Measurements from ENCODE around the gene PNKP.

Gene PNKP

DNA sequence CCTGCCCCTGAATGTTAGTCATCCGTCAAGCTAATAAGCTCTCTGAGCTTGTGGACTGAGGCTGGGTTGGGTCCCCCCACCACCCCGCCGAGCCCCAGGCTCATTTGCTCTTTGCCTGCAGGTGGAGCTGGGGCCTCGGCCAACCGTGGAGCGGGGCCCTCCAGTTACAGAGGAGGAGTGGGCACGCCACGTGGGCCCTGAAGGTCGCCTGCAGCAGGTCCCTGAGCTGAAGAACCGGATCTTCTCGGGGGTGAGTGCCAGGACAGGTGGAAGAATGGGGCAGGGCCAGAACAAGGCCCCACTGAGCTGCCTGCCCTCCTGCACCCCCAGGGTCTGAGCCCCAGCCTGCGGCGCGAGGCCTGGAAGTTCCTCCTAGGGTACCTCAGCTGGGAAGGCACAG lies 15.3 kb upstream of the PNKP start:
- Histone ChIP-seq H3K27ac (ENCODE audit: insufficient read depth, low read length, poor library complexity, severe bottlenecking) (no peak overlapping the region), H3K9me3 (ENCODE audit: control insufficient read depth, low read length) (no peaks in the 10 kb centered on the region), H3K4me3 (ENCODE audit: insufficient read depth, low read depth, low read length, poor library complexity, severe bottlenecking) (no peak overlapping the region), H3K36me3 (ENCODE audit: control insufficient read depth, insufficient read depth, low read length) (peaks cover 56% of the 10 kb centered on the region), H3K4me1 (ENCODE audit: control insufficient read depth, insufficient read depth, low read length, poor library complexity, severe bottlenecking) (peaks cover 8% of the 10 kb centered on the region), H3K27me3 (replicated peaks; ENCODE audit: control insufficient read depth, insufficient read depth, low read length, poor library complexity, severe bottlenecking) (no peaks in the 10 kb centered on the region)
- DNase-seq, result no peak

DNA sequence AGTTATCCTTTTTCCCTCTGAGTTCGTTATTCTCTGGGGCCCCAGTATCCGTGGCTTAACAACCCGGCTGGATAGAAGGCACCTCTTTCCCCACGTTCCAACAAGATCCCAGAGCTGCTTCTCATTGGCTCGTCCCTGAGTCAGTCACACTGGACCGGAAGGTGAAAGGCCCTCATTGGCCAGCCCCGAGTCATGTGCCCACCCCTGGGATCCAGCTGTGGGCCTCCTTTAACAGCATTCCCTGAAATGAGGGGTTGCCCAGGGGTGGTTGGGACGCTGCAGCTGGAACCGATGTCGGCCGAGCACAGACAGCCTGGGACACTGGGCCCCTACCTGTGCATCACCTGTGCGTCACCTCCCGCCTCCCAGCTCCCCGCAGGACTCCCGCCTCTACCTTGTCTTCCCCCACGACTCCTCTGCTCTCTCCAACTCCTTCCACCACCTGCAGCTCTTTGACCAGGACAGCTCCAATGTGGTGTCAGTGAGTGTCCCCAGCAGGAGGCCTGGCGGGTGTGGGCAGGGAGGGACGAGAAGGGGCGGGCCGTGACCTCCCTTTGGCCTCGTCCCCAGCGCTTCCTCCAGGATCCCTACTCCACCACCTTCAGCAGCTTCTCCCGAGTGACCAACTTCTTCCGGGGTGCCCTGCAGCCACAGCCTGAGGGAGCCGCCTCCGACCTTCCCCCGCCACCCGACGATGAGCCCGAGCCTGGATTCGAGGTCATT lies 14.5 kb upstream of the PNKP start:
- peaks cover 56% of the 10 kb centered on the region for H3K36me3 ChIP-seq (ENCODE audit: control insufficient read depth, insufficient read depth, low read length)
- peaks cover 8% of the 10 kb centered on the region for H3K4me1 ChIP-seq (ENCODE audit: control insufficient read depth, insufficient read depth, low read length, poor library complexity, severe bottlenecking)
- no peak overlapping the region for H3K27ac ChIP-seq (ENCODE audit: insufficient read depth, low read length, poor library complexity, severe bottlenecking)
- H3K4me3 ChIP-seq (ENCODE audit: insufficient read depth, low read depth, low read length, poor library complexity, severe bottlenecking), result no peak overlapping the region
- H3K9me3 ChIP-seq (ENCODE audit: control insufficient read depth, low read length), result no peaks in the 10 kb centered on the region
- no peak for DNase-seq
- no peaks in the 10 kb centered on the region for H3K27me3 ChIP-seq (replicated peaks; ENCODE audit: control insufficient read depth, insufficient read depth, low read length, poor library complexity, severe bottlenecking)

DNA sequence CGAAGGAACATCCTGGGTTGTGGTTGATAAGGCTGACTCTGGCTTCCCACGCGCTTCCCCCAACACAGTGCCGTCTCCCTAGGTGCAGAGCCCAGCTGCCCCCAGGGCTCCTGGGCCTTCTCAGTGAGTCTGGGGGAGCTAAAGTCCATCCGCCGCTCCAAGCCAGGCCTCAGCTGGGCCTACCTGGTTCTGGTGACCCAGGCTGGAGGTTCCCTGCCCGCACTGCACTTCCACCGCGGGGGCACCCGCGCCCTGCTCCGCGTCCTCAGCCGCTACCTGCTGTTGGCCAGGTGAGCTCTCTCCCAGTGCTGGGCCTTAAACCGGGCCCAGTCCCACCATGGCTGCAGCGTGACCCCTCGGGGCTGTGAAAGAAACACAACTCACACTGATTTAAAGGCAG lies 13.8 kb upstream of the PNKP start:
- H3K4me3 ChIP-seq (ENCODE audit: insufficient read depth, low read depth, low read length, poor library complexity, severe bottlenecking), result no peak overlapping the region
- no peak overlapping the region for H3K27ac ChIP-seq (ENCODE audit: insufficient read depth, low read length, poor library complexity, severe bottlenecking)
- peaks cover 8% of the 10 kb centered on the region for H3K4me1 ChIP-seq (ENCODE audit: control insufficient read depth, insufficient read depth, low read length, poor library complexity, severe bottlenecking)
- peaks cover 56% of the 10 kb centered on the region for H3K36me3 ChIP-seq (ENCODE audit: control insufficient read depth, insufficient read depth, low read length)
- DNase-seq, result no peak
- no peaks in the 10 kb centered on the region for H3K9me3 ChIP-seq (ENCODE audit: control insufficient read depth, low read length)
- H3K27me3 ChIP-seq (replicated peaks; ENCODE audit: control insufficient read depth, insufficient read depth, low read length, poor library complexity, severe bottlenecking), result no peaks in the 10 kb centered on the region

DNA sequence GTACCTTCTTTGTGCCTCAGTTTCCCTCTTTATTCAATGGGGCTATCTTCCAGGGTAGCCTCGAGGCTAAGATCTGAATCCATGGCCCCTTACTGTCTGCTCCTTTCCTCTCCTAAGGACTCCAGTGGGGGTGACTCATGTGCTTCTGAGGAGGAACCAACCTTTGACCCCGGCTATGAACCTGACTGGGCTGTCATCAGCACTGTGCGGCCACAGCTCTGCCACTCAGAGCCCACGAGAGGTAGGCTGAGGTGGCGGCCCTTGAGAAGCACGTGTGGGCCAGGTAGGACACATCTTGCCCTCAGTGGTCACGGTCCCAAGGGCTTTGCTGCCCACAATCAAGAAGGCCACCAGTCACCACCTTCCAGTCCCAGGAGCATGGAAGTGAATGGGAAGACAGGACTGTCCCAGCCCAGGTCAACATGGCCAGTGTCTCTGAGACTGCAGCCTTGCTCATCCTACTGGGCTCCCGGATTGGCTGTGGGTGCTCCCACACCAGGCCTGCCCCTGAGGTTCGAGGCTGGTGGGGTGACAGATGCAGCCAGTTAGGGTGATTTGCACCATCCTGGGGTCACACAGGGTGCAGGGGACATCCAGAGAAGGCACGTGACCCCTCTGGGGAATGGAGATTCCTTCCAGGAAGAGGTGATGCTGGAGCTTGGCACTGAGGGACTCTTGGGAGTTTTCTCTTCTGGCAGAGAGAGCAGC lies 12.9 kb upstream of the PNKP start:
- peaks cover 56% of the 10 kb centered on the region for H3K36me3 ChIP-seq (ENCODE audit: control insufficient read depth, insufficient read depth, low read length)
- no peak for DNase-seq

DNA sequence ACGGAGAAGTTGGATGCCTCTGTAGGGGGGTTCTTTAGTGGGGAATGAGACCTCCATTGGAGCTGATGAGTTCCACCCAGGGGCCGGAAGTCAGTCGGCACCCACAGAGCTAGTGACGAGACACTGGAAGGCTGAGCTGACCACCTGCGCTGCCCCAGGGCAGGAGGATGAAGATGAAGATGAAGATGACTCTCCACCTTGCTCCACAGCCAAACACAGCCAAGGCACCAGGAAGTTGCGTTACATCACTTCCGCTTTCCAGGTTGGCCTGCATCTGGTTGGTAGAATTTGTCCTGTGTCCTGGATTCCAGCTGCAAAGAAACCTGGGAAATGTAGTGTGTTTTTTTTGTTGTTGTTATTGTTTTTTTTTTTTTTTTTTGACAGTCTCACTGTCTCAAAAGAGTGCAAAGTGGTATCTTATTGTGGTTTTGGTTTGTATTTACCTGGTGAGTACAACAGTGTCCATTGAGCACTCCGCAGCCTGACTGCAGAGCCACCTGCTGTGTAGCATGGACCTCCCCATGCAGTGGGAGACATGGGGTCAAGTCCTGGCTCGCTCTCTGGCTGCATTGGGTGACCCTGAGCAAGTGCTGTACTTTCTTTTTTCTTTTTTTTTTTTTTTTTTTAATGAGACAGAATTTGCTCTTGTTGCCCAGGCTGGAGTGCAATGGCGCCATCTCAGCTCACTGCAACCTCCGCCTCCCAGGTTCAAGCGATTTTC lies 12.0 kb upstream of the PNKP start:
- no peak for DNase-seq
- H3K4me3 ChIP-seq (ENCODE audit: insufficient read depth, low read depth, low read length, poor library complexity, severe bottlenecking), result no peak overlapping the region
- peaks cover 11% of the 10 kb centered on the region for H3K4me1 ChIP-seq (ENCODE audit: control insufficient read depth, insufficient read depth, low read length, poor library complexity, severe bottlenecking)
- peaks cover 49% of the 10 kb centered on the region for H3K36me3 ChIP-seq (ENCODE audit: control insufficient read depth, insufficient read depth, low read length)
- H3K27ac ChIP-seq (ENCODE audit: insufficient read depth, low read length, poor library complexity, severe bottlenecking), result no peak overlapping the region
- H3K27me3 ChIP-seq (replicated peaks; ENCODE audit: control insufficient read depth, insufficient read depth, low read length, poor library complexity, severe bottlenecking), result no peaks in the 10 kb centered on the region
- no peaks in the 10 kb centered on the region for H3K9me3 ChIP-seq (ENCODE audit: control insufficient read depth, low read length)

More for the DNA sequence above, 12.9 kb upstream of the PNKP start:
- no peaks in the 10 kb centered on the region for H3K9me3 ChIP-seq (ENCODE audit: control insufficient read depth, low read length)
- H3K4me3 ChIP-seq (ENCODE audit: insufficient read depth, low read depth, low read length, poor library complexity, severe bottlenecking), result no peak overlapping the region
- no peak overlapping the region for H3K27ac ChIP-seq (ENCODE audit: insufficient read depth, low read length, poor library complexity, severe bottlenecking)
- H3K27me3 ChIP-seq (replicated peaks; ENCODE audit: control insufficient read depth, insufficient read depth, low read length, poor library complexity, severe bottlenecking), result no peaks in the 10 kb centered on the region
- peaks cover 11% of the 10 kb centered on the region for H3K4me1 ChIP-seq (ENCODE audit: control insufficient read depth, insufficient read depth, low read length, poor library complexity, severe bottlenecking)

DNA sequence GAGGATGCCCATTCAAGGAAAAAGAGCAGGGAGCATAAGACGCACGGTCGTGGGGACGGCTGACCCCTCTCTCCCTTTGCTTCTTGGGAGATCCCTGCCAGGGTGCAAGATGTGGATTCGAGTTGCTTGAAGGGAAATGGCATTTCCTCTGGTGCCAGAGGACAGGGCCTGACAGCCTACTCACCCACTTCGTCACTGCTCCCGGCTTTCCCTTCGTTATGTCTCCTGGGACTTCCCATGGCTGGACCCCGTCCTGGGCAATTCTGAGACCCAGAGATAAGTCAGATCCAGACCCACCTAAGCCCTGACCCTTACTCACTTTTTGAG lies 11.3 kb upstream of the PNKP start:
- H3K4me1 ChIP-seq (ENCODE audit: control insufficient read depth, insufficient read depth, low read length, poor library complexity, severe bottlenecking), result peaks cover 11% of the 10 kb centered on the region
- H3K4me3 ChIP-seq (ENCODE audit: insufficient read depth, low read depth, low read length, poor library complexity, severe bottlenecking), result no peak overlapping the region
- no peak for DNase-seq
- H3K27me3 ChIP-seq (replicated peaks; ENCODE audit: control insufficient read depth, insufficient read depth, low read length, poor library complexity, severe bottlenecking), result no peaks in the 10 kb centered on the region
- no peaks in the 10 kb centered on the region for H3K9me3 ChIP-seq (ENCODE audit: control insufficient read depth, low read length)
- H3K27ac ChIP-seq (ENCODE audit: insufficient read depth, low read length, poor library complexity, severe bottlenecking), result peak overlapping the region; percentile 98
- peaks cover 42% of the 10 kb centered on the region for H3K36me3 ChIP-seq (ENCODE audit: control insufficient read depth, insufficient read depth, low read length)

DNA sequence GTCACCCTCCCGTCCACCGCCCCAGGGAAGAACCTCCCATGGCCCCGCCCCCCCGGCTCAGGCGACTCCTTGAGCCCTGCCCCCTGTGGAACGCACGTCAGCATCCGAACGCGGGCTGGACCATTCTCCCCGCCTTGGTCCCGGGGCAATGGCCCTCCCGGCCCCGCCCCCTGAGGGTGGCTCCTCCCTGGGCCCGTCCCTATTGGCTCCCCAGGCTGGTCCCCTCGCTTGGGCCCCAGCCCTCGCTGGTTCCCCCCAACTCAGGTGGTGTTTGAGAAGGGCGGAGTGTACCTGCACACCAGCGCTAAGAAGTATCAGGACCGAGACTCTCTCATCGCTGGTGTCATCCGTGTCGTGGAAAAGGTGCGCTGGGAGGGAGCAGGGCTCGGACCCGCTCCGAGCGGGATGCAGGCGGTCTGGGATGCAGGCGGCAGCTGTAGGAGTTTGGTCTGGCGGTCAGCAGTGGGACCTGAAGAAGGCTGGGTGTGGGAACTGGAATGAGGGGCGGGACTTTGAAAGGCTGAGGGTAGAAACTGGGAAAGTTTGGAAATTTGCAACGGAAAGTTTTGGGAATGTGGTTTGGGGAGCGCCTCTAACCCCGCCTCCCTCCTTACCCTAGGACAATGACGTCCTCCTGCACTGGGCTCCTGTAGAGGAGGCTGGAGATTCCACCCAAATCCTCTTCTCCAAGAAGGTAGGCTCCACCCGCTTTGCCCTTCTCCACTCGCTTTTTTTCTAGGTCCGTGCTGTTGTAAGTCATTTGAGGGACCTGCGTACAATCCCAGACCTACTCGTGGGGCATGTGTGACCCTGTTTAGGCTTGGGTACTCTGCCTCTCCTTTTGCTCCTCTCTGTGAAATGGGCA lies 10.7 kb upstream of the PNKP start:
- DNase-seq, result peak; percentile 97 to 98 (median 98)
- Histone ChIP-seq H3K27ac (ENCODE audit: insufficient read depth, low read length, poor library complexity, severe bottlenecking) (peak overlapping the region; percentile 98), H3K4me1 (ENCODE audit: control insufficient read depth, insufficient read depth, low read length, poor library complexity, severe bottlenecking) (peaks cover 11% of the 10 kb centered on the region), H3K36me3 (ENCODE audit: control insufficient read depth, insufficient read depth, low read length) (peaks cover 37% of the 10 kb centered on the region), H3K4me3 (ENCODE audit: insufficient read depth, low read depth, low read length, poor library complexity, severe bottlenecking) (peak overlapping the region; percentile 62), H3K27me3 (replicated peaks; ENCODE audit: control insufficient read depth, insufficient read depth, low read length, poor library complexity, severe bottlenecking) (no peaks in the 10 kb centered on the region), H3K9me3 (ENCODE audit: control insufficient read depth, low read length) (no peaks in the 10 kb centered on the region)

DNA sequence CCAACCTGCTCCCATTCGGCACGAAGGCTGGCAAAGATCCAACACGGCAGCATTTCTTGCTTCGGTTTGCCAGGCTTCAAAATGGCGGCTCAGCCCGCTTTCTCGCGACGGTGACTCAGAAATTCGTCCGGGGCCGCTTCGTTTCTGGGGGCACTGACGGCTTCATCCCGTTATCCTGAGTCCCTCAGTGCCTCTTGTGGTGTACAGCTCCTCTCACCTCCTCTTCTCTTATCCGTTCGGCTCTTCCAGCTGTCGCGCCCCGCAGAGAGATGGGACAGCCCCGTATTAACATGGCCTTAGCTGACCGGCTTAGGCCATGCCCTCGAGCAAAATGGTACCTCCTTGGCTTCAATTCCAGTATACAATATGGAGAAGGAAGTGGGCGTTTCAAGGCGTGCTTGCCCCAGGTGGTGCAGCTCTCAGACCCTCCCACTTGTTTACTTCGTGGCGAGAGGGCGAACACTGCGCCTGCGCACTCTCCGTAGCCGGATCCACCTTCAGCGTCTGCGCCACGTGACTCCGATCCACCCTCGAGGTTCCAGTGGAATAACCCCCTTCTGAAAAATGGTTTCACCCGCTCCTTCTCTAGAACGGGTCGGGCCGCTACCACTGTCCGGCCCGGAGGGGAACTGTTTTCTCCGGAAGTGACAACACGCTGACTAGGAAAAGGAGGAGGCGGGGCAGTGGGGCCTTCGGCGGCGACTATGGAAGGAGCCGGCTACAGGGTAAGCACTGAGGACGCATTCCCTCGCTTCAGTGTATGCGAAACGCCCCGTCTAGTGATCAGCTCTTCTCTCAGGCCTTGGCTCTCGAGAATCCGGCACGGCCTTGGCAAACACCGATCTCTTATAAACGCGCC lies 9.9 kb upstream of the PNKP start, which contains the start of the genes AKT1S1 and TBC1D17:
AKT1S1 (minus strand) TSS at position 336 of the 859 bp plus-strand sequence. CDS start 4,060 bp downstream, outside the sequence.
TBC1D17 (plus strand) TSS at position 683 of the 859 bp plus-strand sequence; CDS start at position 705, 22 bp downstream.
- H3K4me1 ChIP-seq (ENCODE audit: control insufficient read depth, insufficient read depth, low read length, poor library complexity, severe bottlenecking), result peaks cover 11% of the 10 kb centered on the region
- no peaks in the 10 kb centered on the region for H3K9me3 ChIP-seq (ENCODE audit: control insufficient read depth, low read length)
- H3K27me3 ChIP-seq (replicated peaks; ENCODE audit: control insufficient read depth, insufficient read depth, low read length, poor library complexity, severe bottlenecking), result no peaks in the 10 kb centered on the region
- H3K27ac ChIP-seq (ENCODE audit: insufficient read depth, low read length, poor library complexity, severe bottlenecking), result peak within 1 kb of the TSS; percentile 98
- peak within 1 kb of the TSS; percentile 96 for H3K4me3 ChIP-seq (ENCODE audit: insufficient read depth, low read depth, low read length, poor library complexity, severe bottlenecking)
- peak; percentile 98 to 99 (median 99) for DNase-seq
- H3K36me3 ChIP-seq (ENCODE audit: control insufficient read depth, insufficient read depth, low read length), result peaks cover 29% of the 10 kb centered on the region
